Measurements from ENCODE around the gene SIRT7. TPM values are rescaled to one million over a fixed set of nuclear protein-coding genes. Genes with fewer than 3 reads are reported as not detected.
A peak's percentile ranks its signal among the peaks of the same experiment; 100 is the strongest.

SIRT7 gene
- total RNA-seq, 2 experiments from 2014 or later: 56.7 to 57.5 TPM

GRCh38 chr17:81961521-81962498 lies 43.8 kb upstream of the SIRT7 start:
- peaks cover 14% of the 10 kb centered on the region for H3K27me3 Mint-ChIP-seq
- H3K36me3 ChIP-seq (ENCODE audit: insufficient read depth, low read length): no peaks in the 10 kb centered on the region
- no peak overlapping the region for H3K4me3 ChIP-seq (ENCODE audit: low read length)
- peaks cover 26 to 31% of the 10 kb centered on the region in 2 experiments for H3K27me3 ChIP-seq (ENCODE audit: control insufficient read depth in 1 of 2, insufficient read depth in 2 of 2, low read length in 2 of 2)
- no peaks in the 10 kb centered on the region for H3K9me3 Mint-ChIP-seq
- H3K4me3 Mint-ChIP-seq: peak overlapping the region; percentile 69
- ATAC-seq (ENCODE audit: poor library complexity): no peak
- ChIA-PET CTCF (no interaction called here), POLR2A (interaction anchor here (0.6 to 2.8 kb wide), 3 partner anchors 59 to 75 kb away, joined by 3 to 51 read pairs (median 4); partner anchors contain the start of genes CENPX, DCXR and LRRC45)
- H3K27ac Mint-ChIP-seq: no peak overlapping the region
- H3K4me1 ChIP-seq (ENCODE audit: insufficient read depth, low read length): peaks cover 25% of the 10 kb centered on the region
- peak in 1 of 14 experiments; percentile 34 for DNase-seq
- H3K36me3 Mint-ChIP-seq (ENCODE audit: low read depth): no peaks in the 10 kb centered on the region
- TF ChIP-seq CTCF (IDR thresholded peaks at IDR 0.05): no peak
- peaks cover 0 to 8% of the 10 kb centered on the region in 2 experiments for H3K9me3 ChIP-seq (ENCODE audit: control insufficient read depth in 1 of 2, insufficient read depth in 1 of 2, low read length in 2 of 2)
- H3K4me1 Mint-ChIP-seq (ENCODE audit: low read depth): no peaks in the 10 kb centered on the region
- H3K27ac ChIP-seq (ENCODE audit: low read depth in 1 of 2, low read length in 2 of 2): no peak overlapping the region
- intact Hi-C loops (cut with DNase I, micrococcal nuclease): loop anchor here in 1 of 2 experiments (2.0 to 10.0 kb wide), 2 partner anchors 15 to 163 kb away; partner anchors contain the start of gene ASPSCR1

GRCh38 chr17:81961087-81961511 lies 43.1 kb upstream of the SIRT7 start, which contains the start of gene NOTUM:
TSS of gene NOTUM (minus strand) at chr17:81961187. CDS start at chr17:81960909, 278 bp downstream.
- H3K27ac Mint-ChIP-seq: no peak within 1 kb of the TSS
- intact Hi-C loops (cut with DNase I, micrococcal nuclease): loop anchor here in 1 of 2 experiments (2.0 to 10.0 kb wide), 2 partner anchors 16 to 164 kb away; partner anchors contain the start of gene ASPSCR1
- peaks cover 14% of the 10 kb centered on the region for H3K27me3 Mint-ChIP-seq
- Histone ChIP-seq H3K27ac (ENCODE audit: low read depth in 1 of 2, low read length in 2 of 2) (no peak within 1 kb of the TSS), H3K9me3 (ENCODE audit: control insufficient read depth in 1 of 2, insufficient read depth in 1 of 2, low read length in 2 of 2) (peaks cover 0 to 8% of the 10 kb centered on the region in 2 experiments), H3K36me3 (ENCODE audit: insufficient read depth, low read length) (no peaks in the 10 kb centered on the region), H3K27me3 (ENCODE audit: control insufficient read depth in 1 of 2, insufficient read depth in 2 of 2, low read length in 2 of 2) (peaks cover 26 to 31% of the 10 kb centered on the region in 2 experiments), H3K4me1 (ENCODE audit: insufficient read depth, low read length) (peaks cover 21% of the 10 kb centered on the region), H3K4me3 (ENCODE audit: low read length) (peak within 1 kb of the TSS; percentile 16)
- no peaks in the 10 kb centered on the region for H3K9me3 Mint-ChIP-seq
- POLR2A ChIA-PET: interaction anchor here (0.6 to 2.8 kb wide), 3 partner anchors 16 to 76 kb away, joined by 3 to 51 read pairs (median 10); partner anchors contain the start of genes ASPSCR1, CENPX, DCXR and LRRC45
- ATAC-seq (ENCODE audit: poor library complexity): peak; percentile 15
- H3K4me3 Mint-ChIP-seq: no peak within 1 kb of the TSS
- CTCF ChIA-PET: interaction anchor here (0.8 to 2.3 kb wide), 2 partner anchors 60 to 69 kb away, joined by 3 to 174 read pairs; partner anchors contain the start of genes CENPX and LRRC45
- no peaks in the 10 kb centered on the region for H3K36me3 Mint-ChIP-seq (ENCODE audit: low read depth)
- no peaks in the 10 kb centered on the region for H3K4me1 Mint-ChIP-seq (ENCODE audit: low read depth)
- DNase-seq: peak in 4 of 14 experiments; percentile 17 to 64 (median 46)
- TF ChIP-seq CTCF (IDR thresholded peaks at IDR 0.05): no peak

Data from CD4-positive, alpha-beta T cell (primary cell).